HG02981 (cell line): ENCODE data around the gene DYDC1.
"Not testable (repeated sequence)": the region's sequence is repeated elsewhere in the genome, so short reads cannot be mapped to it uniquely, and the experiment has no call there.

Experiments
- ATAC-seq: cut with Tn5 transposase; IDR thresholded peaks from one replicate; pipeline ENCODE4 v1.9.1; 2021; ENCODE audit warnings: mild to moderate bottlenecking, moderate library complexity; ENCODE audit not compliant: unreplicated experiment

Gene DYDC1

GRCh38 chr10:80344912-80345311, 11.6 kb downstream of the DYDC1 start:
- no peak for ATAC-seq

- ATAC-seq, result no peak
These were observed 12.3 kb downstream of the DYDC1 start for GRCh38 chr10:80344276-80344675.

- no peak for ATAC-seq
These were observed 22.6 kb downstream of the DYDC1 start for GRCh38 chr10:80333983-80334382.

- no peak for ATAC-seq
These were observed 31.6 kb downstream of the DYDC1 start for GRCh38 chr10:80324891-80325364.

- no peak for ATAC-seq
These were observed 32.5 kb downstream of the DYDC1 start for GRCh38 chr10:80324086-80324485.

- no peak for ATAC-seq
These were observed 33.2 kb downstream of the DYDC1 start for GRCh38 chr10:80323311-80323710.

- ATAC-seq, result no peak
These were observed 33.8 kb downstream of the DYDC1 start for GRCh38 chr10:80322711-80323110.

GRCh38 chr10:80322158-80322557, 34.4 kb downstream of the DYDC1 start:
- no peak for ATAC-seq

GRCh38 chr10:80321183-80321582, 35.4 kb downstream of the DYDC1 start:
- ATAC-seq, result no peak

GRCh38 chr10:80320377-80320776, 36.2 kb downstream of the DYDC1 start:
- no peak for ATAC-seq

- no peak for ATAC-seq
These were observed 36.7 kb downstream of the DYDC1 start for GRCh38 chr10:80319725-80320290.

GRCh38 chr10:80319318-80319717, 37.2 kb downstream of the DYDC1 start:
- no peak for ATAC-seq

- no peak for ATAC-seq
These were observed 37.8 kb downstream of the DYDC1 start for GRCh38 chr10:80318742-80319141.

- ATAC-seq, result no peak
These were observed 41.2 kb downstream of the DYDC1 start for GRCh38 chr10:80315391-80315790.

- no peak for ATAC-seq
These were observed 43.0 kb downstream of the DYDC1 start for GRCh38 chr10:80313523-80313922.

GRCh38 chr10:80305989-80306388, 50.6 kb downstream of the DYDC1 start:
- not testable (repeated sequence) for ATAC-seq

GRCh38 chr10:80296942-80297341, 59.6 kb downstream of the DYDC1 start:
- ATAC-seq, result no peak

GRCh38 chr10:80292607-80293239, 63.8 kb downstream of the DYDC1 start:
- ATAC-seq, result no peak

GRCh38 chr10:80290474-80291220, 65.9 kb downstream of the DYDC1 start:
- no peak for ATAC-seq

- no peak for ATAC-seq
These were observed 66.9 kb downstream of the DYDC1 start, which contains the start of gene MAT1A for GRCh38 chr10:80289451-80290287. Gene MAT1A, minus strand, starts transcription at chr10:80289658. Its CDS starts 235 bp downstream, at chr10:80289423.

GRCh38 chr10:80288849-80289248, 67.7 kb downstream of the DYDC1 start:
- no peak for ATAC-seq
